ENCODE measurements around the gene SLC43A1. TPM values are rescaled to one million over a fixed set of nuclear protein-coding genes. Genes with fewer than 3 reads are reported as not detected.

The SLC43A1 gene
- polyA plus RNA-seq, 1 experiment, result 14.6 TPM

DNA sequence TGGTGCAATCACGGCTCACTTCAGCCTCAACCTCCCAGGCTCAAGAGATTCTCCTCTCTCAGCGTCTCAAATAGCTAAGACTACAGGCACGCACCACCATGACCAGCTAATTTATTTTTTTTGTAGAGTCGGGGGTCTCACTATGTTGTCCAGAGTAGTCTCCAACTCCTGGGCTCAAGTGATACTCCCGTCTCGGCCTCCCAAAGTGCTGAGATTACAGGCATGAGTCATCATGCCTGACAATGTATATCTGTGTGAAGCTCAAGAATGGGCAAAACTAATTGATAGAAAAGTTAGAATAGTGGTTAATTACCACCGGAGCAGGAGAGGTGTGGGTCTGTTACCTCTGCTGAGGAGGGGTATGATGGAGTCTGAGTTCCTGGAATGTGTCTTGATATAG lies 79.5 kb downstream of the SLC43A1 start:
- H3K27ac ChIP-seq (ENCODE audit: low read depth, low read length), result no peak overlapping the region
- H3K27me3 ChIP-seq (ENCODE audit: control insufficient read depth, insufficient read depth, low read length), result no peaks in the 10 kb centered on the region
- DNase-seq (ENCODE audit: low read depth, low spot score), result no peak
- TF ChIP-seq, protein P1, sequence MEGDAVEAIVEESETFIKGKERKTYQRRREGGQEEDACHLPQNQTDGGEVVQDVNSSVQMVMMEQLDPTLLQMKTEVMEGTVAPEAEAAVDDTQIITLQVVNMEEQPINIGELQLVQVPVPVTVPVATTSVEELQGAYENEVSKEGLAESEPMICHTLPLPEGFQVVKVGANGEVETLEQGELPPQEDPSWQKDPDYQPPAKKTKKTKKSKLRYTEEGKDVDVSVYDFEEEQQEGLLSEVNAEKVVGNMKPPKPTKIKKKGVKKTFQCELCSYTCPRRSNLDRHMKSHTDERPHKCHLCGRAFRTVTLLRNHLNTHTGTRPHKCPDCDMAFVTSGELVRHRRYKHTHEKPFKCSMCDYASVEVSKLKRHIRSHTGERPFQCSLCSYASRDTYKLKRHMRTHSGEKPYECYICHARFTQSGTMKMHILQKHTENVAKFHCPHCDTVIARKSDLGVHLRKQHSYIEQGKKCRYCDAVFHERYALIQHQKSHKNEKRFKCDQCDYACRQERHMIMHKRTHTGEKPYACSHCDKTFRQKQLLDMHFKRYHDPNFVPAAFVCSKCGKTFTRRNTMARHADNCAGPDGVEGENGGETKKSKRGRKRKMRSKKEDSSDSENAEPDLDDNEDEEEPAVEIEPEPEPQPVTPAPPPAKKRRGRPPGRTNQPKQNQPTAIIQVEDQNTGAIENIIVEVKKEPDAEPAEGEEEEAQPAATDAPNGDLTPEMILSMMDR (IDR thresholded peaks at IDR 0.05; ENCODE audit: low read depth, low read length), result no peak
- ChIA-PET POLR2A (no interaction called here), CTCF (interaction anchor here (1.0 to 2.8 kb wide), 4 partner anchors 22 to 91 kb away, joined by 3 to 17 read pairs (median 4); no protein-coding TSS in a partner anchor)
- H3K4me3 ChIP-seq (ENCODE audit: low read depth, low read length), result no peak overlapping the region
- H3K9me3 ChIP-seq (ENCODE audit: control insufficient read depth, insufficient read depth, low read length), result no peaks in the 10 kb centered on the region

DNA sequence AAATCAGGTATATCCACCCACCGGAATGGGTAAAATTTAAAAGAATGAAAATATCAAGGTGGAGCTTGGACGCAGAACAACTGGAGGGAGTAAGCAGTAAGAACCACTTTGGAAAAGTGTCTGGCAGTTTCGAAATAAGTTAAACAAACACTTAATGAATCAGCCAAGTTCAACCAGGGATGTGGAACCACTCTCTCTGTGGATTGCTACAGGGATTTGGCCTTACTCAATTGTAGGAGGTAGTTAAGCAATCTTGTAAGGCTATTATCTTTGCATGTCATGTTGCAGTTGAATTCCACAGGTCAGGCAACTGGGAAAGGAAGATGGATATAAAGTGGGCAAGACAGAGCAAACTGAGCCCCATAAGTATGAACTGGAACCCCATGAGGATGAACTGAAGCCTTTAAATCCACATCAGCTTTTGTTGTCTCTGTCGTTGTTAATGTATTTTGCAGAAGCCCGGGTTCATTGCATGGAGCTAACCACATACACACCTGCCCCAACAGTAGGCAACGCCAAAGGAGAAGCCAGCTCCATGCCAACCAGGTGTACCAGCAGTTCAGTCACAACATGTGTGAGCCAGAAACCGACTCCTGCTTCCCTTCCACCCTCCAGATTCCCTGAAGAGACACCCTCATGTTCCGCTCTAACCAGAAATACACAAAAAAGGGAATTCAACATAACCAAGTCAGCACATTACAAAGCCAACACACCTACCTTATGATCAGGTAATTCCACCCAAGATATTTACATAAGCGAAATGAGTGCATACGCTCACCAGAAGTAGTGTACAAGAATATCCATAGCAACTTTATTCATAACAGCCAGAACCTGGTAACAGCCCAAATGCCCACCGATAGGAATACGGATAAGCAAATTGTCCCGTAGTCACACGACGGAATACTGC lies 80.6 kb downstream of the SLC43A1 start:
- POLR2A ChIA-PET, result interaction anchor here (0.6 kb wide), 1 partner anchor 24 kb away, joined by 13 read pairs; no protein-coding TSS in a partner anchor
- TF ChIP-seq, protein P1 (IDR thresholded peaks at IDR 0.05; ENCODE audit: low read depth, low read length), result no peak
- no peaks in the 10 kb centered on the region for H3K27me3 ChIP-seq (ENCODE audit: control insufficient read depth, insufficient read depth, low read length)
- peak overlapping the region; percentile 41 for H3K27ac ChIP-seq (ENCODE audit: low read depth, low read length)
- peak; percentile 86 for DNase-seq (ENCODE audit: low read depth, low spot score)
- CTCF ChIA-PET, result interaction anchor here (0.6 to 1.3 kb wide), 3 partner anchors 23 to 58 kb away, joined by 3 to 12 read pairs (median 4); no protein-coding TSS in a partner anchor
- no peaks in the 10 kb centered on the region for H3K9me3 ChIP-seq (ENCODE audit: control insufficient read depth, insufficient read depth, low read length)
- H3K4me3 ChIP-seq (ENCODE audit: low read depth, low read length), result no peak overlapping the region

Small RNAs within 50 kb of the gene (small RNA-seq; reads per million reads assigned to genes)
- gene RN7SL605P (ENCODE audit: insufficient read length, low read depth), result not detected
- gene RNA5SP341 (ENCODE audit: insufficient read length, low read depth), result not detected

Other genes starting within 250 kb of the SLC43A1 start
- 59.4 and 63.8 TPM in 2 replicates for gene TNKS1BP1, start 190.8 kb downstream of the SLC43A1 start, polyA plus RNA-seq (2011; rRNA removed)
- 111 and 113 TPM in 2 replicates for gene SSRP1, start 179.8 kb downstream of the SLC43A1 start, polyA plus RNA-seq (2011; rRNA removed)
- gene P2RX3, start 177.3 kb downstream of the SLC43A1 start, polyA plus RNA-seq (2011; rRNA removed), result not detected in 2 replicates
- gene PRG3, start 134.6 kb downstream of the SLC43A1 start, polyA plus RNA-seq (2011; rRNA removed), result not detected in 2 replicates
- not detected in 2 replicates for gene PRG2, start 125.1 kb downstream of the SLC43A1 start, polyA plus RNA-seq (2011; rRNA removed)
- gene SLC43A3, start 88.6 kb downstream of the SLC43A1 start, polyA plus RNA-seq (2011; rRNA removed), result 24.4 and 25.1 TPM in 2 replicates
- 0.11 and 0.45 TPM in 2 replicates for gene RTN4RL2, start 55.2 kb downstream of the SLC43A1 start, polyA plus RNA-seq (2011; rRNA removed)
- 76.6 and 82.8 TPM in 2 replicates for gene TIMM10, start 15.1 kb upstream of the SLC43A1 start, polyA plus RNA-seq (2011; rRNA removed)
- gene SMTNL1, start 21.9 kb upstream of the SLC43A1 start, polyA plus RNA-seq (2011; rRNA removed), result not detected in 2 replicates
- 63.8 and 76.8 TPM in 2 replicates for gene UBE2L6, start 52.0 kb upstream of the SLC43A1 start, polyA plus RNA-seq (2011; rRNA removed)
- gene SERPING1, start 82.0 kb upstream of the SLC43A1 start, polyA plus RNA-seq (2011; rRNA removed), result 15.2 and 21.1 TPM in 2 replicates
- gene YPEL4, start 134.2 kb upstream of the SLC43A1 start, polyA plus RNA-seq (2011; rRNA removed), result 0.83 and 1.1 TPM in 2 replicates
- gene CLP1, start 142.1 kb upstream of the SLC43A1 start, polyA plus RNA-seq (2011; rRNA removed), result 17.7 and 18.0 TPM in 2 replicates
- 56.7 and 64.3 TPM in 2 replicates for gene ZDHHC5, start 152.4 kb upstream of the SLC43A1 start, polyA plus RNA-seq (2011; rRNA removed)
- gene MED19, start 196.5 kb upstream of the SLC43A1 start, polyA plus RNA-seq (2011; rRNA removed), result 27.5 and 28.8 TPM in 2 replicates
- 84.7 and 91.7 TPM in 2 replicates for gene TMX2, start 196.9 kb upstream of the SLC43A1 start, polyA plus RNA-seq (2011; rRNA removed)
- 94.8 and 104 TPM in 2 replicates for gene SELENOH, start 225.8 kb upstream of the SLC43A1 start, polyA plus RNA-seq (2011; rRNA removed)
- gene BTBD18, start 236.1 kb upstream of the SLC43A1 start, polyA plus RNA-seq (2011; rRNA removed), result not detected in 2 replicates
- 190 and 191 TPM in 2 replicates for gene CTNND1, start 246.1 kb upstream of the SLC43A1 start, polyA plus RNA-seq (2011; rRNA removed)

All from AG04450 (cell line).